AG08395 (cell line): ENCODE results near the gene GAREM1.
"Not testable (repeated sequence)": the region's sequence is repeated elsewhere in the genome, so short reads cannot be mapped to it uniquely, and the experiment has no call there.

ENCODE experiments used
- DNase-seq: peaks from one replicate; pipeline ENCODE4 v3.0.0; 2012; ENCODE audit warnings: mixed read lengths, low spot score

Gene GAREM1

GRCh38 chr18:32257084-32257785, 213.4 kb downstream of the GAREM1 start:
- no peak for DNase-seq

GRCh38 chr18:32255570-32255969, 215.1 kb downstream of the GAREM1 start:
- DNase-seq, result no peak

DNA sequence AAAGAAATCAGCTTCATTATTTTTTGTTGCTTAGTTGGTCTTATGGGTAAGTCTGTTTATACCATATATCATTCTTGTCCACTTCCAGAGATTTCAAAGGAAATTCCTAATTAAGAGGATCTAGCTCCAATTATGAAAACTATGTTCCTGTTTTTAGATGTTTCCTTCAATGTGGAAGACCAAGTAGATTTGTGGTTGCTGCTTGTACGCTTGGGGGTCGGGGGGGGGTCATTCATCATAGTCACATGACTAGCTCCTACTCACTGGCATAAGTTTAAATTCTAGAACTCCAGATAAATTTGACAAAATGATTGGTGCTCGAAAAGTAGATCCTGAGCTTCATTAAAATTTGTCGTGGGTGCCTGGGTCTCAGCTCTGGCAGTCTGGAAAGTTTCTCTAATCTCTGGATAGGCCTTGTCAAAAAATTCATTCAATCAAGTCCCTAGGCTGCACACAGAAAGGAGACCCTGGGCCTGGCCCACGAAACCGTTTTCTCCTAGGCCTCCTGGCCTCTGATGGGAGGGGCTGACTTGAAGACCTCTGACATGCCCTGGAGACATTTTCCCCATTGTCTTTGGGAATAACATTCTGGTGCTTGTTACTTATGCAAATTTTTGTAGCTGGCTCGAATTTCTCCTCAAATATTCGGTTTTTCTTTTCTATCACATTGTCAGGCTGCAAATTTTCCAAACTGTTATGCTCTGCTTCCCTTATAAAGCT, 218.4 kb downstream of the GAREM1 start:
- DNase-seq, result no peak

DNA sequence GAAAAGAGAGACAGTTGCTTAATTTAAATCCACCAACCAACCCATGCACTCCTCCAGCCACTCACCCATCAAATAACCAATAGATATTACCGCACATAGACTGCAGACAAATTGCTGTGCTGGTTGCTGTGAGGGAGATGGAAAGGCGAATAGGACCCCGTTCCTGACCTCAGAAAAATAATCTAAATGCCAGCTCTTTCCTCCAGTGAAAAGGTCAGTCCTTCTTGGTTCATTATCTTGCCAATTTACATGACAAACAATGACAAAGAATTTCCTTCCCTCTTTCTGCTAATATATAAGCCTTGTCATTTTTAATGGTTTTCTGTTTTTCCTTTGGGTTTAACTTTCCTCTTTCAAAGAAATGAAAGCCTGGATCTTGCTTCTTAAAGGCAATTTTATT, 219.2 kb downstream of the GAREM1 start:
- DNase-seq, result no peak

DNA sequence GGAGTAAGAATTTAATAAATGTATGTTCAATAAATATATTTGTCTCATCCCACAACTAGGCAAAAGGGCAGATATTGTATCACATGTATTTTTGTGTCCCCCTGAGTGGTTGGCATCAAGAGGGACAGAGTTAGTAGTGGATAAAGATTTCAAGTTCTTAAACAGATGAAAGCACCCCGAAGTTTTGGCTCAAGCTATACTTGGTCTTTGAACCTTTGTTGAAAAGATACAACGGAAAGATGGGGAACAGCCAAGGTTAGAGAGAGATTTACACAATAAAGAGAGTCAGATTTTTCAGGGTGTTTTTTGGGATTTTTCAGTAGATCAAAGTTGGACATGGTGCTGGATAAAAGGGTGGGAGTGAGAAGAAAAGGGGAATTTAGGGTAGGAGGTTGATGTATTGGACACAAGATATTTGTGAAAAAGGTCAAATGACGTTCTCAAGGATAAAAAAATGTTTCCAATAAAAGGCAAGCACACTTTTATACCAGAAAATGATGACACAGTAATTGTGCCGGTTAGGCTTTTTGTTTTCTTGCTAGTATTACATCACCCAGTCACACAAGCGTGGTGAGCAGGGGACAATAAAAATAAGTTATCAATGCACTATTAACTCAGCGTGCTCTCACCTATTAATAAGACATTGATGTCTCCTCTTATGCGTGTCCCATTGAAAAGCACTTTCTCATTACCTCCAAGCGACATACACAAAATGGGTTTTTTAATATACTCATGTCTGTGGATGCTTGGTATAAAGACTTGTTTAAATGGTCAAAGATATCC, 221.3 kb downstream of the GAREM1 start:
- DNase-seq, result no peak

DNA sequence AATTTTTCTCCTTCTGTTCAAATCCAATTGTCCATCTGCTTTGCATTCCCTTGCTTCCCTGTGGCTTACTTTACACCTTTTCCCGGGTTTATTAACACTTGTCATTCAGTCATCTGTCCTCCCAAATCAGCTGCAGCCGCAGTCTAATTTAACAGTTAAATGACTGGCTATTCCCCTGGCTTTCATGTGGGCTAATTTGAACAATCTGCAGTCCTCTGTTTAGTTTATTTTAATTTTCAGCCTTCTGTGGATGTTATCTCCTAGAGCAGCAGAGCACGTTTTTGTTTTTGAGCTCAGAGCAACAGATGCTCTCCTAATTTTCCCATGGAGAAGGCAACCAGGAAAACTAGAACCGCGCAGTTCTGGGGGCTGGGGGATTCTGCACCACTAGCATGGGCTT, 225.8 kb downstream of the GAREM1 start:
- no peak for DNase-seq

- no peak for DNase-seq
Measured at GRCh38 chr18:32243358-32243757, 227.3 kb downstream of the GAREM1 start.

DNA sequence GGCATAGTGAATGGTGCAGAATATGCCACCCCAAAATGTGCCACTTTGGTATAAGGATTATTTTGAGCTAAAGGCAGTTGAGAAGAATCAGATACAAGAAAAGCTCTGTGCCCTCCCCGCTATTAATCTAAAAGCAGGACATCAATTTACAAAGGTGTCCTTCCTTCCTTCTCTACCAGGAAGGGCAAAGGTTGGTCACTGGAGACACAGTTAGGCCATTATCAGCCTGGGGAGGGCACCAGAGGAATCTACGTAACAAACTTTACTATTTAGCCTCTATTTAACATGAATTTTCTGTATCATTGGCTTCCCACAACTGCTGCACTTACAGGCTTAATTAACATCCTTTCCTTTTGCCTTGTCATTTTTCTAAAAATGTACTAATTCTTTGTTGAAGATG, 228.3 kb downstream of the GAREM1 start:
- no peak for DNase-seq

GRCh38 chr18:32238635-32239268, 231.9 kb downstream of the GAREM1 start:
- no peak for DNase-seq

DNA sequence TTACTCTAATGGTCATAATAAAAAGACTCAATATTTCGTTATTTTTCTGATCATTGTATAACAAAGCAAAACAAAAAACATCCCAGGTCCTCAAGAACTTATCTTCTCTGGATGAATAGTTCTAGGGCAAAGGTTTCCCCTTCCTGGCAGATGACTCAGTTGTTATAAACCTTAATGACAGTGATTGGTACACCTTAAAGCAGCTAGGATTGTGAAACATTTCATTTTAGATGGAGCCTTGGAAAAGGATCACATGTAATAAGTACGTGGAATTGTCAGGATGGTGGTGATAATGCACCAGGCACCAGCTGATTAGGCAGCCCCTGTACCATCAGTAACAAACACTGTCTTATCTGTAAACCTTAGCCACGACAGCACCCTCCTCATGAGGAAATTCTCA, 233.6 kb downstream of the GAREM1 start:
- DNase-seq, result no peak

- not testable (repeated sequence) for DNase-seq
Measured at GRCh38 chr18:32233348-32233747, 237.3 kb downstream of the GAREM1 start.

DNA sequence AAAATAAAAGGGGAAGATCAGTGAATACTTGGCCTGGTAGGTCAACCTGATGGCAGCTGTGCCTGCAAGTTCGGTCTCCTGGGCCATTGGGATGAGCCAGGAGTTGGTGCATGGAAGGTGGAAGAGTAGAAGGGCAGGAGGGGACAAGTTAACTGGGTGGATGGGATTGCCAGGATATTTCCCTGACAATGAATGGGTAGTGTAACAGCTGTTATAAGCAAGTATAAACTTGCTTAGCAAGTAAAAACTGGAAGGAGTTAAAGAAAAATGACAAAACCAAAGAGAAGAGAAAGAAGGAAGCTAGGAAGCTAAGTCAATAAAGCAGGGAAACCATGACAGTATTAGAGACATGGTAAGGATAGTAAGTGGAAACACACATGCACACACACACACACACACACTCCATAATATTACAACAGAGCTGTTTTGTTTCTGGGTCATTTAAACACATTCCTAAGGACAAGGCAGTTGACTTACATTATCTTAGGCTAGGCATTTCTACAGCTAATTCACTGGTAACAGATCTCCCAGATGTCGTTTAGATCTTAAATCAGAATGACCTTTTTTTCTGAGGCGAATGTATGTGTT, 251.2 kb downstream of the GAREM1 start:
- no peak for DNase-seq

- no peak for DNase-seq
Measured at GRCh38 chr18:32216390-32216789, 254.3 kb downstream of the GAREM1 start.

GRCh38 chr18:32213693-32214092, 257.0 kb downstream of the GAREM1 start:
- no peak for DNase-seq
